GM10266 (cell line): ENCODE results near the gene CCM2L.

ENCODE experiments used
- DNase-seq: peaks from one replicate; pipeline ENCODE4 v3.0.0; 2012; ENCODE audit errors: extremely low spot score
- CTCF ChIP-seq: IDR thresholded peaks from 2 replicates; pipeline ENCODE4 v1.5.1; 2012; ENCODE audit warnings: mild to moderate bottlenecking, low read depth; ENCODE audit not compliant: control insufficient read depth, insufficient read depth; ENCODE audit errors: missing control alignments

CCM2L gene

DNA sequence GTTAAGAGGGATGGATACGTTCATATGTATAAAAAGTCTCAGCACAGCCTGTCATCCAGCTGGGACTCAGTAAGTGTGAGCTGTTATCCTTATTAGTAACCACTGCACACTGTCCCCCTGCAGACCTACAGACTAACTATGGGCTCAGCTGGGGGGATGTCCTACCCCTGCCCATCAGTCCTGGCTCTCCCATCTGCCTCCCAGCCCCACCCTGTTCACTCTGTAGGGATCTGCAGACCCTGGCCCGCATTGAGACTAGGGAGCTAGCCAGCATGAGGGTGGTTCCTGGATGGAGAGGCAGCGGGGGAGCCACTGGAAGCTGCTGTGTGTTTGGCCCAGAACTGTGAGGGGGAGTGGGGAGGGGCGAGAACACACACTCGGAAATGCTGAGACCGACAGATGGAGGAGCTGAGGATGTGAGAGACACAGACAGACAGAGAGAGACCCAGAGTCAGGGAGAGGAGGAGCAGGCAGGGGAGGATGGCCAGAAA, 25.2 kb upstream of the CCM2L start:
- DNase-seq = no peak
- TF ChIP-seq CTCF = no peak

DNA sequence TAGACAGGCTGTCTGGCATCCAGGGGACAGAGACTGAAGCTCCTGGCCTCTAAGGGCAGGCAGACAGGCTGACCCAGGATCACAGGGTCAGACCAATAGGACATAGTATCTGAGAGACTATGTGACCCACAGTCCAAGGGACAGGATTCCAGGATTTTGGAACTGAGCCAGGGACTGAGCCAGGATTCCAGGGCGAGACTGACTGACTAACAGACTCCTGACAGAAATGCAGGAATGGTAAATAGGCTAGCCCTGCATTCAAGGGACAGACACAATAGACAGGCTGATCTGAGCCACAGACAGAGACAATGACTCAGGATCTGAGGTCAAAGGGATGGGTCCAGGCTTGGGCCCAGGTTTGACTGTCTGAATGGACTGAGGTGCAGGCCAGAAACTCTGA, 22.5 kb upstream of the CCM2L start:
- no peak for TF ChIP-seq CTCF
- no peak for DNase-seq

GRCh38 chr20:31988430-31989015, 21.7 kb upstream of the CCM2L start:
- TF ChIP-seq CTCF = no peak
- DNase-seq = no peak

DNA sequence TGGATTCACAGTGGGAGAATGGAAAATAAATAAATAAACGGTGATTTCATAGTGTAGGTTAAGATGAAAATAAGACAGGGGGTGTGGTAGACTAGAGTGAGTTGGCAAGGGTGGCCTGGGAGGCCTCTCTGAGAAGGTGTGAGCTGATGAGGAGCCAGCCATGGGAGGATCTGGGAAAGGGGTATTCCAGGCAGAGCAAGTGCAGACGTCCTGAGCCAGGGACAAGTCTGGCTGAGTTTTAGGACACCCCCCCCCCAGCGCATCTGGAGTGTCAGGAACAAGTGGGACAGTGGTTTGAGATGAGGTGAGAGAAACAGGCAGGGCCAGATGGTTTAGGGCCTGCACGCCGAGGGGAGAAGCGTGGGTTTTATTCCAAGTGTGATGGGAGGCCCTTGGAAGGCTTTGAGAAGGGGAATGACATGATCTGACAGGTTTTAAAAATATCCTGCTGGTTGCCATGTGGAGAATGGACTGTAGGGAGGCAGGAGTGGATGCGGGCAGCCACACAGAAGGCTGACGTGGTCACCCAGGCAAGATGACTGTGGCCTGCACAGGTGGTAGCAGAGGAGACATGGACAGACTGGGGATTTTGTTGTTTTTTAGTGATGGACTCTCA, 21.1 kb upstream of the CCM2L start:
- no peak for DNase-seq
- no peak for TF ChIP-seq CTCF

DNA sequence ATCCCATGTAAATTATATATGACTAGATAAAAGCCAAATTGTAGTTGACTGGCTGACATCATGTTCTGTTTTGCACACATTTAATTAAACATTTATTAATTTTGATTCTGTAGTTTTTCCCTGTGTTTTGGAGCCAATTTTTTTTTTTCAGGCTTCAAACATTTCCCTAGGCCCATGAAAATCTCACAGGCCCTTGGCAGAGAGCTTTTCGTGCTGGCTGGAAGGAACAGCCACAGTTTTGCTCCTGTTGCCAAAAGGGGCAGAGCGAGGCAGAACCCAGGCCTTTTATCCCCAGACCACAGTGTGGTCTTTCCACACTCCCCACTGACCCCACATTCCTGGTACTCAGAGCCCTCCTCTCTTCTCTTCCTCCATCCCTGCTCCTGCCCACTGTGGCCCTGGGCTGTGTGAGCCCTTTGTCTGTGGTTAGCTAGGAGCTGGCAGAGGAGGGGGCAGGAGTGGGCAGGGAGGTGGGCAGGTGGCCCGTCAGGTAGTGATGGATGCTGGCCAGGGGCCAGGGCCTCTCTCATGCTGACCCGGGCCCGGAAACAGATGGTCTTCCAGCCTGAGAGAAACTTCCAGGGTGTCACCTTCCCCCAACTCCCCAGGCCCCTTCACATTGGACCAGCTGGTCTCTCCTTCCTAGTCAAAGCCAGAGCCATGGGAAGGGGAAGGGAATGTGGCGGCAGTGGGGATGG, 19.4 kb upstream of the CCM2L start:
- no peak for TF ChIP-seq CTCF
- no peak for DNase-seq

- no peak for TF ChIP-seq CTCF
- no peak for DNase-seq
Observed at GRCh38 chr20:31991339-31991705, 18.9 kb upstream of the CCM2L start.

DNA sequence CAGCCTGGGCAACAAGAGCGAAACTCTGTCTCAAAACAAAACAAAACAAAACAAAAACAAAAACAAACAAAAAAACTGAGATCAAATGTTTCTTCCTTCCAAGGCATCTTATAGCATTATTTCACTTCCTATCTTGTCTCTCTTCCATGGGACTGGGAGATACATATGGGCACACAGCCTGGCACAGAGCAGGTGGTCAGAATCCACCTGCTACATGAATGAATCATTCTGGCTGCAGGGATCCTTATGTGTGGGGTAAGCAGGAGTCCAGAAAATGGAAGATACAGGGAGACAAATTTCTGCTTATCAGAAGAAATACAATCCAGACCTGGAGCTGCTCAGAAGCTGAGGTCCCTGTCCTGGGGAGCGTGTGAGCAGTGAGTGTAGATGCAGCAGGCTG, 18.2 kb upstream of the CCM2L start:
- no peak for DNase-seq
- TF ChIP-seq CTCF = no peak
